Measurements from ENCODE around the gene PHACTR3. TPM values are rescaled to one million over a fixed set of nuclear protein-coding genes. Genes with fewer than 3 reads are reported as not detected.

Gene PHACTR3
- total and polyA plus RNA-seq, 2 experiments from 2014 or later: 0.45 to 0.61 TPM

DNA sequence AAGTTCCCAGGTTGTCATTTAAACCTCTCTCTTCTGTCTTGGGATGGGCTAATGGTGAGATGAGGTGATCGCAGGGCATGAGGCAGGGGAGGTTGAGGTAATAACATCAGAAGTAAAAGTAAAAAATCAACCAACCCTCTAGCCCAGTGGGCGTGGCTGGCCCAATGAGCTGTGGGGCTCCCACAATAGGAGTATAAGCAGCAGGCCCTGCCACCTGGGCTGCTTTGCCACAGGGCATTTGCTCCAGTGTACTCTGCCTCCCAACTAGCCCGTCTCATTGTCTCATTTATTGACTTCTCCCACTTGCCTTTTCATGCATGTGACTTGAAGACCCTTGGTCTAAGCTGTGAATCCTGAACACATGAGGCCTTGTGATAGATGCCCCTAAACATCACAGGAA is 62.8 kb downstream of the PHACTR3 start:
- Histone ChIP-seq H3K36me3 (ENCODE audit: insufficient read depth) (no peaks in the 10 kb centered on the region), H3K9me2 (ENCODE audit: insufficient read depth) (no peaks in the 10 kb centered on the region), H3K4me3 (no peak overlapping the region), H3K79me2 (replicated peaks; ENCODE audit: insufficient read depth) (no peaks in the 10 kb centered on the region), H3K27me3 (ENCODE audit: insufficient read depth) (0 out of 2 replicates have a peak, but pooled peaks cover 4% of the 10 kb centered on the region), H3K4me2 (no peak overlapping the region), H3K4me1 (ENCODE audit: insufficient read depth) (no peaks in the 10 kb centered on the region), H2AFZ (no peak overlapping the region), H3K27ac (ENCODE audit: low read depth) (no peak overlapping the region), H4K20me1 (replicated peaks; ENCODE audit: insufficient read depth) (no peaks in the 10 kb centered on the region), H3F3A (replicated peaks; ENCODE audit: low read depth) (no peaks in the 10 kb centered on the region)
- Mint-ChIP-seq H3K4me1 (no peaks in the 10 kb centered on the region; the same call in 1 of the 3 replicates), H3K36me3 (ENCODE audit: low read depth) (no peaks in the 10 kb centered on the region), H3K27me3 (ENCODE audit: insufficient read depth, low read depth, poor library complexity) (peaks cover 13% of the 10 kb centered on the region), H3K9me3 (no peaks in the 10 kb centered on the region), H3K27ac (no peak overlapping the region), H3K4me3 (no peak overlapping the region)
- TF ChIP-seq, protein P1, sequence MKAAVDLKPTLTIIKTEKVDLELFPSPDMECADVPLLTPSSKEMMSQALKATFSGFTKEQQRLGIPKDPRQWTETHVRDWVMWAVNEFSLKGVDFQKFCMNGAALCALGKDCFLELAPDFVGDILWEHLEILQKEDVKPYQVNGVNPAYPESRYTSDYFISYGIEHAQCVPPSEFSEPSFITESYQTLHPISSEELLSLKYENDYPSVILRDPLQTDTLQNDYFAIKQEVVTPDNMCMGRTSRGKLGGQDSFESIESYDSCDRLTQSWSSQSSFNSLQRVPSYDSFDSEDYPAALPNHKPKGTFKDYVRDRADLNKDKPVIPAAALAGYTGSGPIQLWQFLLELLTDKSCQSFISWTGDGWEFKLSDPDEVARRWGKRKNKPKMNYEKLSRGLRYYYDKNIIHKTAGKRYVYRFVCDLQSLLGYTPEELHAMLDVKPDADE (IDR thresholded peaks at IDR 0.05): no peak
- TF ChIP-seq JUNB (IDR thresholded peaks at IDR 0.05; ENCODE audit: unreplicated experiment): no peak
- no peak for TF ChIP-seq ZNF114 (CRISPR knock-in tag; IDR thresholded peaks at IDR 0.05)
- TF ChIP-seq, protein P2, sequence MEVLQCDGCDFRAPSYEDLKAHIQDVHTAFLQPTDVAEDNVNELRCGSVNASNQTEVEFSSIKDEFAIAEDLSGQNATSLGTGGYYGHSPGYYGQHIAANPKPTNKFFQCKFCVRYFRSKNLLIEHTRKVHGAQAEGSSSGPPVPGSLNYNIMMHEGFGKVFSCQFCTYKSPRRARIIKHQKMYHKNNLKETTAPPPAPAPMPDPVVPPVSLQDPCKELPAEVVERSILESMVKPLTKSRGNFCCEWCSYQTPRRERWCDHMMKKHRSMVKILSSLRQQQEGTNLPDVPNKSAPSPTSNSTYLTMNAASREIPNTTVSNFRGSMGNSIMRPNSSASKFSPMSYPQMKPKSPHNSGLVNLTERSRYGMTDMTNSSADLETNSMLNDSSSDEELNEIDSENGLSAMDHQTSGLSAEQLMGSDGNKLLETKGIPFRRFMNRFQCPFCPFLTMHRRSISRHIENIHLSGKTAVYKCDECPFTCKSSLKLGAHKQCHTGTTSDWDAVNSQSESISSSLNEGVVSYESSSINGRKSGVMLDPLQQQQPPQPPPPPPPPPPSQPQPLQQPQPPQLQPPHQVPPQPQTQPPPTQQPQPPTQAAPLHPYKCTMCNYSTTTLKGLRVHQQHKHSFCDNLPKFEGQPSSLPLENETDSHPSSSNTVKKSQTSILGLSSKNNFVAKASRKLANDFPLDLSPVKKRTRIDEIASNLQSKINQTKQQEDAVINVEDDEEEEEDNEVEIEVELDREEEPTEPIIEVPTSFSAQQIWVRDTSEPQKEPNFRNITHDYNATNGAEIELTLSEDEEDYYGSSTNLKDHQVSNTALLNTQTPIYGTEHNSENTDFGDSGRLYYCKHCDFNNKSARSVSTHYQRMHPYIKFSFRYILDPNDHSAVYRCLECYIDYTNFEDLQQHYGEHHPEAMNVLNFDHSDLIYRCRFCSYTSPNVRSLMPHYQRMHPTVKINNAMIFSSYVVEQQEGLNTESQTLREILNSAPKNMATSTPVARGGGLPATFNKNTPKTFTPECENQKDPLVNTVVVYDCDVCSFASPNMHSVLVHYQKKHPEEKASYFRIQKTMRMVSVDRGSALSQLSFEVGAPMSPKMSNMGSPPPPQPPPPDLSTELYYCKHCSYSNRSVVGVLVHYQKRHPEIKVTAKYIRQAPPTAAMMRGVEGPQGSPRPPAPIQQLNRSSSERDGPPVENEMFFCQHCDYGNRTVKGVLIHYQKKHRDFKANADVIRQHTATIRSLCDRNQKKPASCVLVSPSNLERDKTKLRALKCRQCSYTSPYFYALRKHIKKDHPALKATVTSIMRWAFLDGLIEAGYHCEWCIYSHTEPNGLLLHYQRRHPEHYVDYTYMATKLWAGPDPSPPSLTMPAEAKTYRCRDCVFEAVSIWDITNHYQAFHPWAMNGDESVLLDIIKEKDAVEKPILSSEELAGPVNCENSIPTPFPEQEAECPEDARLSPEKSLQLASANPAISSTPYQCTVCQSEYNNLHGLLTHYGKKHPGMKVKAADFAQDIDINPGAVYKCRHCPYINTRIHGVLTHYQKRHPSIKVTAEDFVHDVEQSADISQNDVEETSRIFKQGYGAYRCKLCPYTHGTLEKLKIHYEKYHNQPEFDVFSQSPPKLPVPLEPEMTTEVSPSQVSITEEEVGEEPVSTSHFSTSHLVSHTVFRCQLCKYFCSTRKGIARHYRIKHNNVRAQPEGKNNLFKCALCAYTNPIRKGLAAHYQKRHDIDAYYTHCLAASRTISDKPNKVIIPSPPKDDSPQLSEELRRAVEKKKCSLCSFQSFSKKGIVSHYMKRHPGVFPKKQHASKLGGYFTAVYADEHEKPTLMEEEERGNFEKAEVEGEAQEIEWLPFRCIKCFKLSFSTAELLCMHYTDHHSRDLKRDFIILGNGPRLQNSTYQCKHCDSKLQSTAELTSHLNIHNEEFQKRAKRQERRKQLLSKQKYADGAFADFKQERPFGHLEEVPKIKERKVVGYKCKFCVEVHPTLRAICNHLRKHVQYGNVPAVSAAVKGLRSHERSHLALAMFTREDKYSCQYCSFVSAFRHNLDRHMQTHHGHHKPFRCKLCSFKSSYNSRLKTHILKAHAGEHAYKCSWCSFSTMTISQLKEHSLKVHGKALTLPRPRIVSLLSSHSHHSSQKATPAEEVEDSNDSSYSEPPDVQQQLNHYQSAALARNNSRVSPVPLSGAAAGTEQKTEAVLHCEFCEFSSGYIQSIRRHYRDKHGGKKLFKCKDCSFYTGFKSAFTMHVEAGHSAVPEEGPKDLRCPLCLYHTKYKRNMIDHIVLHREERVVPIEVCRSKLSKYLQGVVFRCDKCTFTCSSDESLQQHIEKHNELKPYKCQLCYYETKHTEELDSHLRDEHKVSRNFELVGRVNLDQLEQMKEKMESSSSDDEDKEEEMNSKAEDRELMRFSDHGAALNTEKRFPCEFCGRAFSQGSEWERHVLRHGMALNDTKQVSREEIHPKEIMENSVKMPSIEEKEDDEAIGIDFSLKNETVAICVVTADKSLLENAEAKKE (CRISPR knock-in tag; IDR thresholded peaks at IDR 0.05): no peak
- DNase-seq (ENCODE audit: low spot score) (no peak), ATAC-seq (no peak)

DNA sequence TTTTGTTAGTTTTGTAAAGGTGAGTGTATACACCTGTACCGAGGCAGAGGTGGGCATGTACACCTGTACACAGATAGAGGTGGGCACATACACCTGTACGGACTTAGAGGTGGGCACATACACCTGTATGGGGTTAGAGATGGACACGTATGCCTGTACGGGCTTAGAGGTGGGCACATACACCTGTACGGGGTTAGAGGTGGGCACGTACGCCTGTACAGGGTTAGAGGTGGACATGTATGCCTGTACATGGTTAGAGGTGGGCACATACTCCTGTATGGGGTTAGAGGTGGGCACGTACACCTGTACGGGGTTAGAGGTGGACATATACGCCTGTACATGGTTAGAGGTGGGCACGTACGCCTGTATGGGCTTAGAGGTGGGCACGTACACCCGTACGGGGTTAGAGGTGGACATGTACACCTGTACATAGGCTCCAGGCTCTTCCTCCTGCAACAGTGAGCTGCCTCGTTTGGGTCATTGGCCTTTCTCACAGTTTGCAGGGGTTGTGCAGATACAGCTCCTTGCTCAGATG is 63.7 kb downstream of the PHACTR3 start:
- ATAC-seq (no peak), DNase-seq (ENCODE audit: low spot score) (no peak)
- Histone ChIP-seq H3K9me2 (ENCODE audit: insufficient read depth) (no peaks in the 10 kb centered on the region), H3K27ac (ENCODE audit: low read depth) (no peak overlapping the region), H4K20me1 (replicated peaks; ENCODE audit: insufficient read depth) (no peaks in the 10 kb centered on the region), H3K4me2 (no peak overlapping the region), H3K4me3 (no peak overlapping the region), H3F3A (replicated peaks; ENCODE audit: low read depth) (no peaks in the 10 kb centered on the region), H3K4me1 (ENCODE audit: insufficient read depth) (no peaks in the 10 kb centered on the region), H3K36me3 (ENCODE audit: insufficient read depth) (no peaks in the 10 kb centered on the region), H3K79me2 (replicated peaks; ENCODE audit: insufficient read depth) (no peaks in the 10 kb centered on the region), H2AFZ (no peak overlapping the region), H3K27me3 (ENCODE audit: insufficient read depth) (0 out of 2 replicates have a peak, but pooled peaks cover 4% of the 10 kb centered on the region)
- H3K27ac Mint-ChIP-seq: no peak overlapping the region
- no peak overlapping the region for H3K4me3 Mint-ChIP-seq
- no peaks in the 10 kb centered on the region; the same call in 1 of the 3 replicates for H3K4me1 Mint-ChIP-seq
- H3K9me3 Mint-ChIP-seq: no peaks in the 10 kb centered on the region
- H3K27me3 Mint-ChIP-seq (ENCODE audit: insufficient read depth, low read depth, poor library complexity): peaks cover 11% of the 10 kb centered on the region
- no peaks in the 10 kb centered on the region for H3K36me3 Mint-ChIP-seq (ENCODE audit: low read depth)
- TF ChIP-seq EZH2phosphoT487 (IDR thresholded peaks at IDR 0.05; ENCODE audit: unreplicated experiment): no peak
- TF ChIP-seq STAT1 (IDR thresholded peaks at IDR 0.05; ENCODE audit: unreplicated experiment): no peak
- TF ChIP-seq NANOG (IDR thresholded peaks at IDR 0.05; ENCODE audit: borderline replicate concordance): no peak
